Measurements from ENCODE around the gene EEPD1.
"Not testable (repeated sequence)": the region's sequence is repeated elsewhere in the genome, so short reads cannot be mapped to it uniquely, and the experiment has no call there.

The EEPD1 gene

GRCh38 chr7:36135700-36136099 is 17.4 kb upstream of the EEPD1 start:
- no peak for DNase-seq (ENCODE audit: low read depth in 1 of 2, low spot score in 1 of 2)

GRCh38 chr7:36137258-36137657 is 15.8 kb upstream of the EEPD1 start:
- in situ Hi-C loops (cut with HindIII; ENCODE audit: low pct_unique_long_range_greater_than_20kb, low sequenced_read_pairs) = no loop called here
- DNase-seq (ENCODE audit: low read depth in 1 of 2, low spot score in 1 of 2) = no peak
- no peak for TF ChIP-seq JUND (IDR thresholded peaks at IDR 0.05; ENCODE audit: low read depth)

More at GRCh38 chr7:36135700-36136099, 17.4 kb upstream of the EEPD1 start:
- in situ Hi-C loops (cut with HindIII; ENCODE audit: low pct_unique_long_range_greater_than_20kb, low sequenced_read_pairs) = no loop called here
- TF ChIP-seq JUND (IDR thresholded peaks at IDR 0.05; ENCODE audit: low read depth) = no peak

- in situ Hi-C loops (cut with HindIII; ENCODE audit: low pct_unique_long_range_greater_than_20kb, low sequenced_read_pairs) = no loop called here
- TF ChIP-seq JUND (IDR thresholded peaks at IDR 0.05; ENCODE audit: low read depth) = no peak
- no peak for DNase-seq (ENCODE audit: low read depth in 1 of 2, low spot score in 1 of 2)
Measured at GRCh38 chr7:36137754-36138153, 15.3 kb upstream of the EEPD1 start.

- no peak for TF ChIP-seq JUND (IDR thresholded peaks at IDR 0.05; ENCODE audit: low read depth)
- in situ Hi-C loops (cut with HindIII; ENCODE audit: low pct_unique_long_range_greater_than_20kb, low sequenced_read_pairs) = no loop called here
- DNase-seq (ENCODE audit: low read depth in 1 of 2, low spot score in 1 of 2) = no peak
Measured at GRCh38 chr7:36138209-36138608, 14.8 kb upstream of the EEPD1 start.

GRCh38 chr7:36141351-36141750 is 11.7 kb upstream of the EEPD1 start:
- no peak for DNase-seq (ENCODE audit: low read depth in 1 of 2, low spot score in 1 of 2)
- TF ChIP-seq JUND (IDR thresholded peaks at IDR 0.05; ENCODE audit: low read depth) = no peak
- in situ Hi-C loops (cut with HindIII; ENCODE audit: low pct_unique_long_range_greater_than_20kb, low sequenced_read_pairs) = no loop called here

GRCh38 chr7:36141850-36142249 is 11.2 kb upstream of the EEPD1 start:
- DNase-seq (ENCODE audit: low read depth in 1 of 2, low spot score in 1 of 2) = no peak
- TF ChIP-seq JUND (IDR thresholded peaks at IDR 0.05; ENCODE audit: low read depth) = no peak
- in situ Hi-C loops (cut with HindIII; ENCODE audit: low pct_unique_long_range_greater_than_20kb, low sequenced_read_pairs) = no loop called here

- TF ChIP-seq JUND (IDR thresholded peaks at IDR 0.05; ENCODE audit: low read depth) = no peak
- in situ Hi-C loops (cut with HindIII; ENCODE audit: low pct_unique_long_range_greater_than_20kb, low sequenced_read_pairs) = no loop called here
- no peak for DNase-seq (ENCODE audit: low read depth in 1 of 2, low spot score in 1 of 2)
Measured at GRCh38 chr7:36144189-36144588, 8.9 kb upstream of the EEPD1 start.

- TF ChIP-seq JUND (IDR thresholded peaks at IDR 0.05; ENCODE audit: low read depth) = no peak
- in situ Hi-C loops (cut with HindIII; ENCODE audit: low pct_unique_long_range_greater_than_20kb, low sequenced_read_pairs) = no loop called here
- no peak for DNase-seq (ENCODE audit: low read depth in 1 of 2, low spot score in 1 of 2)
Measured at GRCh38 chr7:36145686-36146085, 7.4 kb upstream of the EEPD1 start.

- no peak for DNase-seq (ENCODE audit: low read depth in 1 of 2, low spot score in 1 of 2)
- in situ Hi-C loops (cut with HindIII; ENCODE audit: low pct_unique_long_range_greater_than_20kb, low sequenced_read_pairs) = no loop called here
- TF ChIP-seq JUND (IDR thresholded peaks at IDR 0.05; ENCODE audit: low read depth) = no peak
Measured at GRCh38 chr7:36147361-36147760, 5.7 kb upstream of the EEPD1 start.

GRCh38 chr7:36148422-36149065 is 4.5 kb upstream of the EEPD1 start:
- no peak for DNase-seq (ENCODE audit: low read depth in 1 of 2, low spot score in 1 of 2)
- in situ Hi-C loops (cut with HindIII; ENCODE audit: low pct_unique_long_range_greater_than_20kb, low sequenced_read_pairs) = no loop called here
- no peak for TF ChIP-seq JUND (IDR thresholded peaks at IDR 0.05; ENCODE audit: low read depth)

- DNase-seq (ENCODE audit: low read depth in 1 of 2, low spot score in 1 of 2); in situ Hi-C loops (cut with HindIII; ENCODE audit: low pct_unique_long_range_greater_than_20kb, low sequenced_read_pairs): not testable (repeated sequence)
Measured at GRCh38 chr7:36149240-36149639, 3.8 kb upstream of the EEPD1 start.

GRCh38 chr7:36149694-36150452 is 3.2 kb upstream of the EEPD1 start:
- in situ Hi-C loops (cut with HindIII; ENCODE audit: low pct_unique_long_range_greater_than_20kb, low sequenced_read_pairs) = no loop called here
- DNase-seq (ENCODE audit: low read depth in 1 of 2, low spot score in 1 of 2) = no peak
- no peak for TF ChIP-seq JUND (IDR thresholded peaks at IDR 0.05; ENCODE audit: low read depth)

GRCh38 chr7:36151921-36152755 is 916 bp upstream of the EEPD1 start:
- no peak for DNase-seq (ENCODE audit: low read depth in 1 of 2, low spot score in 1 of 2)
- in situ Hi-C loops (cut with HindIII; ENCODE audit: low pct_unique_long_range_greater_than_20kb, low sequenced_read_pairs) = no loop called here
- no peak for TF ChIP-seq JUND (IDR thresholded peaks at IDR 0.05; ENCODE audit: low read depth)

Data from T47D (cell line).